Endothelial cell of umbilical vein (primary cell): ENCODE results near the gene CDC42SE2.

ENCODE experiments used
- CTCF ChIP-seq, 2 donors: IDR thresholded peaks; 1 replicate in 1 of 2; 2 replicates in 1 of 2; pipeline ENCODE4 v1.5.1; 2011; ENCODE audit warnings: low read length in 2 of 2, mild to moderate bottlenecking in 2 of 2, moderate library complexity in 2 of 2, control low read depth in 1 of 2, inconsistent platforms in 1 of 2, low read depth in 1 of 2; ENCODE audit not compliant: insufficient read depth in 1 of 2; ENCODE audit errors: extremely low read depth in 1 of 2
- EZH2 ChIP-seq: IDR thresholded peaks from 2 replicates; pipeline ENCODE4 v1.6.1; 2012; ENCODE audit warnings: borderline replicate concordance, low read depth, mild to moderate bottlenecking, moderate library complexity, low read length, inconsistent platforms; ENCODE audit not compliant: severe bottlenecking
- POLR2A ChIP-seq: IDR thresholded peaks from 2 replicates; pipeline ENCODE4 v1.6.1; 2012; ENCODE audit warnings: low read depth, mild to moderate bottlenecking, control low read depth, low read length
- POLR2AphosphoS5 ChIP-seq: IDR thresholded peaks from 2 replicates; pipeline ENCODE4 v1.6.1; 2012; ENCODE audit warnings: low read depth, mild to moderate bottlenecking, control low read depth, low read length, moderate library complexity; ENCODE audit not compliant: insufficient read depth
- TF ChIP-seq, protein P1 (sequence below): IDR thresholded peaks from 2 replicates; pipeline ENCODE4 v1.6.1; 2011; ENCODE audit not compliant: insufficient read depth, insufficient read length

DNA sequence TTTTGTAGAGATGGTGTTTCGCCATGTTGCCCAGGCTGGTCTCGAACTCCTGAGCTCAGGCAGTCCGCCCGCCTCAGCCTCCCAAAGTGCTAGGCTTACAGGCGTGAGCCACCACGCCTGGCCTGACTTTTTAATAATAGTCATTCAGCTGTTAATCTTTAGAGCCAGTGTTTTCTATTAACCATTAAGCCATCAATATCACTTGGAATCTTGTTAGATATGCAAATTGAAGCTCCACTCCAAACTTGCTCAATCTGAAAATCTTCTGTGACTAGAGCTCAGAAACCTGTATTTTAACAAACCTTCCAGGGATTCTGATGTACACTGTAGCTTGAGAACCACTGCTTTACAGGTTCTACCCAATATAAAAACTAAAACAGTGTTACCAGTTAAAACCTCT lies 113.5 kb downstream of the CDC42SE2 start:
- TF ChIP-seq CTCF (IDR thresholded peaks at IDR 0.05; ENCODE audit: extremely low read depth in 1 of 2, insufficient read depth in 1 of 2, low read depth in 1 of 2, low read length in 2 of 2) (no peak), POLR2AphosphoS5 (no peak), EZH2 (no peak), POLR2A (no peak)
- TF ChIP-seq, protein P1, sequence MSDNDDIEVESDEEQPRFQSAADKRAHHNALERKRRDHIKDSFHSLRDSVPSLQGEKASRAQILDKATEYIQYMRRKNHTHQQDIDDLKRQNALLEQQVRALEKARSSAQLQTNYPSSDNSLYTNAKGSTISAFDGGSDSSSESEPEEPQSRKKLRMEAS = no peak
